Motor neuron (in vitro differentiated cells): ENCODE measurements around the gene PTPRR. TPM values are rescaled to one million over a fixed set of nuclear protein-coding genes. Genes with fewer than 3 reads are reported as not detected.
"Not testable (repeated sequence)": the region's sequence is repeated elsewhere in the genome, so short reads cannot be mapped to it uniquely, and the experiment has no call there.

ENCODE experiments used
- ATAC-seq, 8 experiments: fragments of 200-7000 bp; cut with Tn5 transposase; replicated peaks in 6 of 8; 2 replicates each; pipeline ENCODE4 v1.8.0; 2021; ENCODE audit warnings: mild to moderate bottlenecking in 8 of 8, moderate library complexity in 8 of 8
- H3K27ac ChIP-seq, 2 donors: fragments of 250-450 bp; sonication (Bioruptor Pico); 2 replicates each; pipeline ENCODE4 v1.9.0; 2021; ENCODE audit warnings: antibody characterized with exemption in 2 of 2, mild to moderate bottlenecking in 2 of 2, moderate library complexity in 1 of 2
- H3K4me1 ChIP-seq, 2 donors: fragments of 250-450 bp; sonication (Bioruptor Pico); replicated peaks in 1 of 2; 2 replicates each; pipeline ENCODE4 v1.6.1; 2021; ENCODE audit warnings: antibody characterized with exemption in 2 of 2, mild to moderate bottlenecking in 2 of 2, moderate library complexity in 1 of 2
- H3K4me3 ChIP-seq, 5 donors: fragments of 250-450 bp; sonication (Bioruptor Pico); 2 replicates each; pipeline ENCODE4 v1.9.0; 2021; ENCODE audit warnings: antibody characterized with exemption in 5 of 5, mild to moderate bottlenecking in 5 of 5, moderate library complexity in 4 of 5
- WGBS, 10 experiments: fragments of 450-650 bp; shearing (Covaris generic); methylation state at CpG; one replicate each; pipeline ENCODE4 v1.0.0; 2022; 5-methylcytosine and 5-hydroxymethylcytosine counted together
- in situ Hi-C, 9 experiments: fragments of 400-800 bp; cut with MboI; loops; one replicate each; pipeline ENCODE4 v1.15.0; 2021; ENCODE audit warnings: low sequenced_read_pairs in 9 of 9, low pct_unique_long_range_greater_than_20kb in 2 of 9; ENCODE audit not compliant: unreplicated experiment in 9 of 9
- total RNA-seq, 8 experiments: library from RNA; unstranded; fragments of 300-600 nt; gene quantifications; 2 replicates each; pipeline versions ENCODE4 v1.2.3 to v1.2.4, GENCODE V29; 2022

The PTPRR gene
- total RNA-seq, 8 experiments from 2014 or later, result 0.18 to 3.6 (median 2.1) TPM; not detected in 1

DNA sequence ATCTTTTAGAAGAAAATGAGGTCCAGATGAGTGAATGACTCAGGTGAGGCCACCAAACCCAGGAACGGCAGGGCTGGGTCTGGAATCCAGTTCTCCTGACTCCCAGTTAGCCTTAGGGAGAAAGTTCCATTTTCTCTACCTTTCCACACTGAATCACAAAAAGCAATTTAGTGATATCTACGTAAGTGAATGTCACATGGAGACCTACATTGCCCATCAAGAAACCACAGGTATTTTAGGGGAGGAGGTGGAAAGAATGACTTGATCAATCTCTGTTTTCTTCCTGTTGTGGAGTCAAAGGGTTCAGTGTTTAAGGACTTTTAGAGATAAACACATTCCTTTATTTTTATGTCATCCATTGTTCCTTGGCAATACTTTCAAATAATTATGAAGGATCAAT is 176.4 kb downstream of the PTPRR start:
- Histone ChIP-seq H3K4me3 (no peak overlapping the region), H3K27ac (no peak overlapping the region), H3K4me1 (no peaks in the 10 kb centered on the region)
- 14 to 100% (median 93%) methylated on average over 1 to 2 of the region's 2 CpGs; no CpG with 5 or more reads in 1 of the 10 experiments for WGBS, 10 experiments
- in situ Hi-C loops, result loop anchor here in 6 of 9 experiments (25.0 kb wide), 4 partner anchors 268 to 893 kb away; no protein-coding TSS in a partner anchor
- no peak for ATAC-seq

DNA sequence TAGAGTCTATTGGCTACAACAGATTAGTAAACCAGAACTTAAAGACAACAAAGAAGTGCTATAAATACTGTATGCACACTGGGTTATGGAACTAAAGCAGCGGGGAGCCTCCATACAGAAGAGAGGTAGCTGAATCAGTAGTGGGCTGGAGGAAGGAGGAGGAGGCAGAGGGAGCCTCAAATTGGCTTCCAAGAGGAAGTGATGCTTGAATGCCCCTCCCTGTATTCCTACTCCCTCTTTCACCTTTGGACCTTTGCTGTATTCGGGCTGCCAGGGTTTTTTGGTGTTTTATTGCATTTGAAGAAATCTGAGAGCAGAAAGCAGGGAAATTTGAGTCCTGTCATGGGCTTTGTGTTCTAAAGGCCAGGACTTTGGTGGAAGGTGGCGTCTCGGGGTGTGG is 179.3 kb downstream of the PTPRR start:
- no peak overlapping the region for H3K4me3 ChIP-seq
- in situ Hi-C loops, result loop anchor here in 6 of 9 experiments (25.0 kb wide), 4 partner anchors 271 to 896 kb away; no protein-coding TSS in a partner anchor
- ATAC-seq, result no peak
- WGBS, 10 experiments, result 30 to 100% (median 83%) methylated on average over 1 to 4 of the region's 4 CpGs; no CpG with 5 or more reads in 3 of the 10 experiments
- no peak overlapping the region for H3K27ac ChIP-seq
- H3K4me1 ChIP-seq, result no peaks in the 10 kb centered on the region

DNA sequence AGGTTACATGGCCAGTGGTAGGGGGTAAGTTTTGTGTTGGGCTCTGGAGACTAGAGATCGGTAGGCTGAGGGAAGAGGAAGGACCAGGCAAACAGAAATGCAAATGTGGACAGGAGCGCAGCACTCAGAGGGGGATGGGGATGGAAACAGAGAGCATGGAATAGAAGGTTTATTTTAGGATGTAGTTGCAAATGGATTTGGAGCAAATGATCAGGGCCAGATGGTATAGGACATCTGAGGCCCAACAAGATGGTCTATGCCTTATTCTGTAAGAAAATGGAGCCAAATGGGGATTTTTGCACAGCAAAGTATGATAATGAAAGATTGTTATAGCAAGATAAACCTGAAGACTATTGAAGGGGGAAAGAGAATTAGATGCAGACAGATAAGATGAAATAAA is 180.8 kb downstream of the PTPRR start:
- Histone ChIP-seq H3K27ac (no peak overlapping the region), H3K4me1 (peaks cover 0 to 3% of the 10 kb centered on the region in 2 donors), H3K4me3 (no peak overlapping the region)
- WGBS, 10 experiments, result 54 to 100% (median 82%) methylated on average over 1 to 2 of the region's 2 CpGs
- no peak for ATAC-seq
- in situ Hi-C loops, result loop anchor here in 7 of 9 experiments (10.0 to 25.0 kb wide), 8 partner anchors 85 to 898 kb away; no protein-coding TSS in a partner anchor

DNA sequence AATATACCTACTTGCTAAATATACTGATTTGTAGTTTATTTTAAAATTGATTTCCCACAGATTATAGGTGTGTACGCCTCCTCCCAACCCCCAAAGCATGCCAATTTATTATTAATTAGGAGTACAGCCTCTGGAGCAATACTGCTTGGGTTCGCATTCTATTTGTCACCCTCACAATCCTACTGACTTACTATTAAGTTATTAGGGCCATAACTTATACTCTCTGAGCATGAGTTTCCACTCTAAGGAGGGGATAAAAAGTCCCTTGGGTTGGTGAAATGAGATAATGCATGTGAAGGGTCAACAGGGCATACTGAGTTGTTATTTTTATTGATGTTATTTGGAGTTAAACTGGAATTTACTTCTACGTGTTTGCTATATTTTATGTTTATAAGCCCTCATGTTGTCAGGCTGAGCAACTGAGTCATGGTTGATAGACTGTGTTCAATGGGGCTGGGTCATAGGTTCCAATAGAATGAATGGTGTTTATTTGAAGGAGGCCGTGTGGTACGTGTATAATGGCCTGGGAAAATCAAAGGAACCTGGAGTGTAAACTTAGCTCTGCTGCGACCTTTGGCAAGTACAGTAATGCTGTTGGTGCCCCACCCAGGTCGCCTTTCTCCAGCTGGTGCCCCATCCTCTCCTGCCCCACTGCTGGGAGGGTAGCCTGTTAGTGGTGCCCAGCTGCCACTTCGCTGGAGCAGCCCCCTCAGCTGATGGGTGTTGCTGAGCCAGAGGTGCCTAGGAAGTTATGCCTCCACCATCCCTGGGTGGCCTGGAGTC is 184.0 kb downstream of the PTPRR start:
- Histone ChIP-seq H3K4me3 (no peak overlapping the region), H3K27ac (no peak overlapping the region), H3K4me1 (peaks cover 0 to 3% of the 10 kb centered on the region in 2 donors)
- WGBS, 10 experiments, result 36 to 83% (median 75%) methylated on average over 1 to 7 of the region's 8 CpGs
- peak in 4 of 8 experiments; percentile 38 to 88 (median 54) for ATAC-seq
- in situ Hi-C loops, result loop anchor here in 7 of 9 experiments (10.0 to 25.0 kb wide), 8 partner anchors 88 to 901 kb away; no protein-coding TSS in a partner anchor

DNA sequence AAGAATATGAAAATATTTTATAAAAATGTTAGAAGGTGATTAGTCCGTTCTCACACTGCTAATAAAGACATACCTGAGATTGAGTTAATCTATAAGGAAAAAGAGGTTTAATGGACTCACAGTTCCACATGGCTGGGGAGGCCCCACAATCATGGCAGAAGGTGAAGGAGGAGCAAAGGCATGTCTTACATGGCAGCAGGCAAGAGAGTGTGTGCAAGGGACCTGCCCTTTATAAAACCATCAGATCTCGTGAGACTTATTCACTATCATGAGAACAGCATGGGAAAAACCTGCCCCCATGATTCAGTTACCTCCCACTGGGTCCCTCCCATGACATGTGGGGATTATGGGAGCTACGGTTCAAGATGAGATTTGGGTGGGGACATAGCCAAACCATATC is 185.3 kb downstream of the PTPRR start:
- in situ Hi-C loops, result loop anchor here in 7 of 9 experiments (10.0 to 25.0 kb wide), 8 partner anchors 90 to 902 kb away; no protein-coding TSS in a partner anchor
- H3K27ac ChIP-seq, H3K4me1 ChIP-seq, ATAC-seq, H3K4me3 ChIP-seq: not testable (repeated sequence)
- WGBS, 10 experiments, result 70 to 100% (median 86%) methylated on average over 1 to 2 of the region's 3 CpGs; no CpG with 5 or more reads in 3 of the 10 experiments

DNA sequence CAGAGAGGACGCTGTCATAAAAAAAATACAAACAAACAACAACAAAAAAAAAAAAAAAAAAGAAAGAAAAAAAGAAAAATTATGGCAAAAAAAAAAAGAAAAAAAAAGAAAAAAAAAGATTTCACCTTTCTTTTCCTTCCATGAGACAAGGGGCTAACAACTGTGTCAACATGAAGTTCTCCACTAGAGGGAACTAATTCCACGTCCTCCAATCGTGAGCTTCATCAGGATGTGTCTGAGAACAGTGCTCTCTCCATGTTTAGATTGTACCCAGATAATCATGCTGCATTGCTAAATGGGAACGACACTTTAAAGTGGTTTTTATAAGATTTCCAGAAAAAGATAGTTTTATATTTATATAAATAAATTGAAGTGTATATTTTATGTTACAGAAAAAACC is 187.2 kb downstream of the PTPRR start:
- peaks cover 0 to 3% of the 10 kb centered on the region in 2 donors for H3K4me1 ChIP-seq
- in situ Hi-C loops, result loop anchor here in 7 of 9 experiments (10.0 to 25.0 kb wide), 8 partner anchors 91 to 904 kb away; no protein-coding TSS in a partner anchor
- peak; percentile 75 to 97 (median 90) for ATAC-seq

DNA sequence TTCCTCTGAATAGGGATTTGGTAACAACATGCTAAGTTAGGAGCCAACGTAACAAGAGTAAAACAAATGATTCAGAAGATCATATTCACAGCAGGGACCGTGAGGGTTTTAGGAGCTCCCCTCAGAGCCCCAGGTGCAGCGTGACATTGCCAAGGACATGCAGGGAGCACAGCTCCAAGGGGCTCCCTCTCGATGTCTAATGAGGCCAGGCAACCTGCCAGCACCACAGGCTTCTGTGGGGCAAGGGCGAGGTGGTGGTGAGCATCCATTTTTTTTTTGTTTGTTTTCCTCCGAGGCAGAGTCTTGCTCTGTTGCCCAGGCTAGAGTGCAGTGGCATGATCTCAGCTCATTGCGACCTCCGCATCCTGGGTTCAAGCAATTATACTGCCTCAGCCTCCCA is 188.3 kb downstream of the PTPRR start:
- in situ Hi-C loops, result loop anchor here in 7 of 9 experiments (10.0 to 25.0 kb wide), 8 partner anchors 93 to 905 kb away; no protein-coding TSS in a partner anchor
- WGBS, 10 experiments, result 52 to 94% (median 83%) methylated on average over 2 to 8 of the region's 8 CpGs; no CpG with 5 or more reads in 3 of the 10 experiments
- Histone ChIP-seq H3K27ac (no peak overlapping the region), H3K4me1 (peaks cover 0 to 3% of the 10 kb centered on the region in 2 donors), H3K4me3 (no peak overlapping the region)
- no peak for ATAC-seq

More for the DNA sequence above, 187.2 kb downstream of the PTPRR start:
- H3K27ac ChIP-seq, result no peak overlapping the region
- 0 to 19% (median 0%) methylated on average over 1 to 4 of the region's 4 CpGs for WGBS, 10 experiments
- no peak overlapping the region for H3K4me3 ChIP-seq

DNA sequence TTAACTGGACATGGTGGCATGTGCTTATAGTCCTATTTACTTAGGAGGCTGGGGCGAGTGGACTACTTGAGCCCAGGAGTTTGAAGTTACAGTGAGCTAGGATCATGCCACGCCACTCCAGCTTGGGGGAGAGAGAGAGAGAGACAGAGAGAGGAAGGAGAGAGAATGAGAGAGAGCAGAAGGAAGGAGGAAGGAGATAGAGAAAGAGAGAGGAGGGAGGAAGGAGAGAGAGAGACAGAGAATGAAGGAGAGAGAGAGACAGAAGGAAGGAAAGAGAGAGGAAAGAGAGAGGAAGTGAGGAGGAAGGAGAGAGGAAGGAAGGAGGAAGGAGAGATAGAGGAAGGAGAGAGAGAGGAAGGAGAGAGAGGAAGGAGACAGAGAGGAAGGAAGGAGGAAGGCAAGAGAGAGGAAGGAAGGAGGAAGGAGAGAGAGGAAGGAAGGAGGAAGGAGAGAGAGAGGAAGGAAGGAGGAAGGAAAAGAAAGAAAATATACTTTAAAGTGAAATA is 189.8 kb downstream of the PTPRR start:
- 58 to 85% (median 75%) methylated on average over 2 of the region's 2 CpGs; no CpG with 5 or more reads in 2 of the 10 experiments for WGBS, 10 experiments

DNA sequence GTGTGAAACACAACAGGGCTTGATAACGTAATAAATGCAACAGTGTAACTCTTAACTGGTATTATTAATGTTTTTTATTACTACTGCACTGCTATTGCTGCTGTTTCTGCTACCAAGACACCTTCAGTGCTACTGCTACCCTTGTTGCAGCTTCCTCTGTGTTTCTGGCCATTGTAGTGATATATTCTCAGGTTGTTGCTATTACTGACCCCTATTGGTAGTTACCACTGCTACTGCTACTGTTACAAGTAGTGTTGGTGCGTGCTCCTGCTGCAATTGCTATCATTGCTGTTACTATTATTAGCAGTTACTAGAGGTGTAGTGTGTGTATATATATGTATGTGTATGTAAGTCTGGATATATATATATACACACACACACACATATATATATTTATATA is 196.1 kb downstream of the PTPRR start:
- WGBS, 10 experiments, result 67 to 100% (median 100%) methylated on average over 1 to 2 of the region's 2 CpGs; no CpG with 5 or more reads in 2 of the 10 experiments
- ATAC-seq, result no peak
- in situ Hi-C loops, result loop anchor here in 4 of 9 experiments (10.0 to 25.0 kb wide), 4 partner anchors 130 to 937 kb away; partner anchors contain the start of gene KCNMB4 (in 1 of the 4)
- no peak overlapping the region for H3K4me3 ChIP-seq
- no peaks in the 10 kb centered on the region for H3K4me1 ChIP-seq
- H3K27ac ChIP-seq, result no peak overlapping the region

More for the DNA sequence above, 189.8 kb downstream of the PTPRR start:
- Histone ChIP-seq H3K27ac (no peak overlapping the region), H3K4me1 (no peaks in the 10 kb centered on the region), H3K4me3 (no peak overlapping the region)
- in situ Hi-C loops, result loop anchor here in 7 of 9 experiments (10.0 to 25.0 kb wide), 8 partner anchors 94 to 907 kb away; no protein-coding TSS in a partner anchor
- ATAC-seq, result no peak

DNA sequence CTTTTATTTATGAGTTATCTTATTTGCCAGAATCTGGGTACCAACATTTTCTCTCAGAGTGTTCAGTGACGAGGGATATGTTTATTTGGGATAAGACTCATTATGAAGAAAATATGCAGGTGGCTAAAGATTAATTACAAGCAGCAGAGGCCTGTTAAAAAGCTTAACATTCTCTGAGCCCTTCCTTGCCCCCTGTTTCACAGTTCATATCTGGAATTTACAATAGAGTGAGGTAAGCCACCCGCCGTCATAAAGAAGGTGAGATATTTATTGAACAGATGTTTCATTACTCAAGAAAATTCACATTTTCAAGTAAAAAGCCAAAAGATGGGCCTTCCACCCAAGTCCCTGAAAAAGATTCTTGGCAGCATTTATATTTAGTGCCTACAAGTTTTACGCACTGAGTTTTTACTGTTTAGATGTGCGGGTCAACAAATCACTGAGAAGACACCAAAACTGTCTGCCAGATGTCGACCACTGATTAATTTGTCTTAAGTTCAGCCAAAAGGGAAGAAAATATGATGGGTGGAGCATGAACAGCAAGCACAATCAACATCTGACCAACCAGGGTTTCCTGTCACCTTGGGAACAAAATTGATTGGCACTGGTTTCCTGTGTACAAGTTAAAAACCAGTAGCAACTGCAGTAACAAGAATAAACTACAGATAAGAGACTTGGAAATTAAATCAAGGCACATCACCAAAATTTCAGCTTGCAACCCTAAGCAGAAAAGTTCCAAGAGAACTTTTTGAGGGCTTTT is 197.8 kb downstream of the PTPRR start:
- Histone ChIP-seq H3K27ac (no peak overlapping the region), H3K4me3 (no peak overlapping the region), H3K4me1 (no peaks in the 10 kb centered on the region)
- ATAC-seq, result peak in 1 of 8 experiments; percentile 28
- WGBS, 10 experiments, result 35 to 97% (median 83%) methylated on average over 4 to 6 of the region's 6 CpGs
- in situ Hi-C loops, result loop anchor here in 4 of 9 experiments (10.0 to 25.0 kb wide), 4 partner anchors 128 to 935 kb away; partner anchors contain the start of gene KCNMB4 (in 1 of the 4)

DNA sequence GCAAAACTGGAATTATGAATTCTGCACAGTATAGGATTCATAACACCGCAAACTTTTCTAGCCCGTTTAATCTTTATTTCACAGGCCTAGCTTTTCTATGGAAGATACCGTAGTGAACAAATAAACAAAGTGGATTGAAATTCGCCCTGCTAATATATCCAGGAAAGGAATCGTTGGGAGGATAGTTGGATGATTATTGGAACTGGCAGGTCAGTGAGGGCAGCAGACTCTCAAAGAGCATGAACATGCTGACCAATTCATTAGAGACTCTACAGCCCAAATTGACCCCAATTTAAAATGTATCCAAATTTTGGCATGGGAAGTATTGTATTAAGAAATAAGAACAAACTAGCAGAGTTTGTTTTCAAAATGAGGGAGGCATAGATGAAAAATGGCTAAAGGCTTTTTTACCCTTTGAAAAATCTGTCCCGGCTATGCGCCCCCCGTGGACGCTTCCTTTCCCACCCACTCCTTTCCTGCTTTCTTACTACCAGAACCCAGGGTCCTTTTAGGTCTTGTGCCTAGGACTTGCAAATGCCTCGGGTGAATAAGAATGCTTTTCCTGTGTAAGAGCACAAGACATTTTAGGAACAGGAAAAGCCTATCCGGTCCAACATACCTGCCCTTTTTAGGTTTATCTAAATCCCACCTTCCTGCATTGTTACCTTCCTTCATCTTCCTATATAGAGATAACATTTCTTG is 198.7 kb downstream of the PTPRR start:
- Histone ChIP-seq H3K4me1 (no peaks in the 10 kb centered on the region), H3K27ac (no peak overlapping the region), H3K4me3 (no peak overlapping the region)
- WGBS, 10 experiments, result 57 to 90% (median 79%) methylated on average over 2 to 11 of the region's 11 CpGs
- no peak for ATAC-seq
- in situ Hi-C loops, result loop anchor here in 4 of 9 experiments (10.0 to 25.0 kb wide), 4 partner anchors 127 to 935 kb away; partner anchors contain the start of gene KCNMB4 (in 1 of the 4)

DNA sequence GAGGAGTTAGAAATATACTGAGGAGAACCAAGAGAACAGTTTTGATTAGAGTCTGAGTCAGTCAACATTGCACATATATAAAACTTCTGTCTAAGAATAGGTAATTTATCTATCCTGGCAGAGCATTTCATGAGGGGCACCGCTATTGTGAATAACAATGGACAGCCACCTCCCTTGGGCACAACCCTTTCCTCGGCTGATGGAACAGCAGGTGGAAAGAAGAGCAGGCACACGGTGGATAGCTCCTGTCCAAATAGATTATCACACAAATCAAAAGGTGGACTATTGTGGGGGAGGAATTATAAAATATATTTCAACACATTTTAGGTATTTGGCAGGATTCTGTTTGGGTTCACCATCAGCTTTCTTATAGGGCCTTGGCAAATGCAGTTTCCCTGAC is 199.3 kb downstream of the PTPRR start:
- whole genome bisulfite sequencing, 10 experiments, result 36 to 100% (median 69%) methylated on average over 2 to 3 of the region's 3 CpGs; no CpG with 5 or more reads in 2 of the 10 experiments
- no peaks in the 10 kb centered on the region for H3K4me1 ChIP-seq
- H3K4me3 ChIP-seq, result no peak overlapping the region
- in situ Hi-C loops, result loop anchor here in 4 of 9 experiments (10.0 to 25.0 kb wide), 4 partner anchors 126 to 934 kb away; partner anchors contain the start of gene KCNMB4 (in 1 of the 4)
- H3K27ac ChIP-seq, result no peak overlapping the region
- ATAC-seq, result no peak
